Inflammatory macrophage (primary cell): ENCODE results near the gene HIRA.
"Not testable (repeated sequence)": the region's sequence is repeated elsewhere in the genome, so short reads cannot be mapped to it uniquely, and the experiment has no call there.

Experiments used
- DNase-seq, 2 donors: peaks; one replicate each; pipeline ENCODE4 v3.0.0-alpha.2; 2020 to 2022

HIRA gene

GRCh38 chr22:19354201-19354600, 77.3 kb downstream of the HIRA start:
- DNase-seq, result no peak

- no peak for DNase-seq
Observed at GRCh38 chr22:19353363-19354131, 78.0 kb downstream of the HIRA start.

- DNase-seq, result no peak
Observed at GRCh38 chr22:19352766-19353165, 78.8 kb downstream of the HIRA start.

GRCh38 chr22:19352217-19352616, 79.3 kb downstream of the HIRA start:
- no peak for DNase-seq

GRCh38 chr22:19351604-19352003, 79.9 kb downstream of the HIRA start:
- no peak for DNase-seq

GRCh38 chr22:19350947-19351346, 80.6 kb downstream of the HIRA start:
- DNase-seq, result no peak

- no peak for DNase-seq
Observed at GRCh38 chr22:19350476-19350859, 81.1 kb downstream of the HIRA start.

GRCh38 chr22:19349778-19350475, 81.6 kb downstream of the HIRA start:
- no peak for DNase-seq

GRCh38 chr22:19346677-19347265, 84.8 kb downstream of the HIRA start:
- DNase-seq, result no peak

GRCh38 chr22:19344420-19344819, 87.1 kb downstream of the HIRA start:
- DNase-seq, result no peak

- no peak for DNase-seq
Observed at GRCh38 chr22:19343470-19343869, 88.1 kb downstream of the HIRA start.

- DNase-seq, result no peak
Observed at GRCh38 chr22:19341500-19341899, 90.0 kb downstream of the HIRA start.

- DNase-seq, result no peak
Observed at GRCh38 chr22:19337137-19337536, 94.4 kb downstream of the HIRA start.

- DNase-seq, result no peak
Observed at GRCh38 chr22:19336133-19337075, 95.1 kb downstream of the HIRA start.

- DNase-seq, result no peak
Observed at GRCh38 chr22:19331975-19332374, 99.6 kb downstream of the HIRA start.

GRCh38 chr22:19331474-19331873, 100.1 kb downstream of the HIRA start:
- DNase-seq, result no peak

GRCh38 chr22:19330865-19331418, 100.6 kb downstream of the HIRA start:
- DNase-seq, result no peak

- not testable (repeated sequence) for DNase-seq
Observed at GRCh38 chr22:19330205-19330604, 101.3 kb downstream of the HIRA start.

- DNase-seq, result no peak
Observed at GRCh38 chr22:19329454-19329853, 102.1 kb downstream of the HIRA start.

- peak; percentile 31 to 57 for DNase-seq
Observed at GRCh38 chr22:19325296-19325948, 106.1 kb downstream of the HIRA start.

GRCh38 chr22:19323420-19323819, 108.1 kb downstream of the HIRA start:
- DNase-seq, result not testable (repeated sequence)

- DNase-seq, result peak in 1 of 2 donors; percentile 5
Observed at GRCh38 chr22:19321757-19322156, 109.8 kb downstream of the HIRA start.
